Inferior parietal cortex (tissue), 1 donor: ENCODE data around the gene LDHAL6A.
"Not testable (repeated sequence)": the region's sequence is repeated elsewhere in the genome, so short reads cannot be mapped to it uniquely, and the experiment has no call there.

Source experiments
- DNase-seq: peaks from one replicate; pipeline ENCODE4 v3.0.0-alpha.2; 2016; ENCODE audit errors: extremely low spot score

LDHAL6A gene

DNA sequence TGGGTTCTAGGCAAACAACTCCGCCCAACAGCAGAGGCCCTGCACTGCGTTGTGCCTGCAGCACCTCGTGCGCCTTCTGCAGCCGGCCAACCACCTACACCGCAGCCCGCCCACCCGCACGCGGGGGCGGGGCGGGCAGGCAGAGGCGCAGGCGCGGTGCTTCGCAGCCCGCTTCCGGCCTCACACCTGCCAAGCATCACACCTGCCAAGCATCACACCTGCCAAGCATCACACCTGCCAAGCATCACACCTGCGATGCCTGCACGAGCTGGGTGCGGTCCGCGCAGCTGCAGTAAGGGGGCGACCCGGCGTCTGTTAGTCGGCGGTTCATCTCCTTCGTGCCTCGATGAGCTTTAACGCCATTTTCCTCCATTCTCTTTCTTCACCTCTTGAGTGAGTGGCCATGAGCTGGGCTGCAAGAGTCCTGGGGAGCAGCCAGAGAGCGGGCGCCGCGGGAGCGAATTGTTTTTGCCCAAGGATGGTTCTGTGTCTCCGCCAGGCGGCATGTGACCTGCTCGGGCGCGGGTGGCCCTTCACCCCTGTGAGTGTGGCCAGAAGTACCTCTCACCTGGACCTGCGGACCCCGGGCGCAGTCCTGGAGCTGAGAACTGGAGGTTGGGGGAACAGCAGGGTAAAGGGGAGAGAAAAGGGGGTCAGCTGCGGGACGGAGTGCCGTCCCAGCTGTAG is at the start of gene LDHAL6A:
Gene LDHAL6A (plus strand): TSS at position 171 of the 687 bp plus-strand sequence. CDS start 825 bp downstream, outside the sequence.
- no peak for DNase-seq

- not testable (repeated sequence) for DNase-seq
Measured at GRCh38 chr11:18407400-18407799, 48.3 kb upstream of the LDHAL6A start.

- DNase-seq = no peak
Measured at GRCh38 chr11:18408558-18409291, 46.9 kb upstream of the LDHAL6A start.

GRCh38 chr11:18416459-18416858 is 39.2 kb upstream of the LDHAL6A start:
- no peak for DNase-seq

- DNase-seq = no peak
Measured at GRCh38 chr11:18419040-18419439, 36.6 kb upstream of the LDHAL6A start.

DNA sequence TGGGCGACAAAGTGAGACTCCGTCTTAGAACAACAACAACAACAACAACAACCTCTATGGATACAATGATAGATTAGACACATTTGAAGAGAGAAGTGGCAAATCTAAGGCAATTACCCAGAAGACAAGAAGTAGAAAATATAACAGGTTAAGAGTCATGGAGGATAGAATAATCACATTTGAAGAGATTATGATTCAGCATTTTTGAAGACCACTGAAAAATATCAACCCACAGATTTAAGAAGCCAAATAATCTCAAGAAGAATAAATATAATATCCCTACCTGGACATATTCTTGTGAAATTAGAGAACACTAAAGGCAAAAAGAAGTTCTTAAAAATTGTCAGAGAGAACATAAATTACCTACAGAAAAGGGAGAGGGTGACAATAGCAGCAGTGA is 35.6 kb upstream of the LDHAL6A start:
- DNase-seq = no peak

DNA sequence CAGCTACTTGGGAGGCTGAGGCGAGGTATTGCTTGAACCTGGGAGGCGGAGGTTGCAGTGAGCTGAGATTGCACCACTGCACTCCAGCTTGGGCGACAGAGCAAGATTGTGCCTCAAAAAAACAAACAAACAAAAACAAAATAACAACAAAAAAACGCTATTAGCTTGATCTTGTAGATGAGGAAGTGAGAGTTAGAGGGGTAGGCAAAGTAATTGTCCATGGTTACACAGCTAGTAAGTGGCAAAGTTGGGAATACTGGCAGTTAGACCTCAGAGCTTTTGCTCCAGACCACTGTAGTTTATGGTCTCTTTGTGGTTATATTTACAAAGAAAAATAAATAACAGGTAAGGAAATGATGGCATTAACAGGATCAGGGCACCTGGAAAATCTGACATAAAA is 28.4 kb upstream of the LDHAL6A start:
- DNase-seq = no peak

DNA sequence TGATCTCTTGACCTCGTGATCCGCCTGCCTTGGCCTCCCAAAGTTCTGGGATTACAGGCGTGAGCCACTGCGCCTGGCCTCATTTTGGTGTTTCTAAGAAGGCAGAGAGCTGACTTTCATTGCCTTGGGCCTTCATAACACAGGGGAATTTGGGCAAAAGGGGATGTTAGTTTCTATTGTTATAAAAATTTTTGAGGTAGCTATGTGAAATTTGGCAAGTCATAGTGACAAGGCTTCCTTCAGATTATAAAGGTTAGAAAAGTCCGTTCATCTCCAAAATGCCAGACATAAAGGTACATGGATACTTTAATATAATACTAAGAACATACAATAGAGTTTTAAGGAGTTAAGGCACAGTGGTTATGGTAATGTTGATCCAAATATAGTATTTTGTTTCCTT is 26.3 kb upstream of the LDHAL6A start:
- no peak for DNase-seq

DNA sequence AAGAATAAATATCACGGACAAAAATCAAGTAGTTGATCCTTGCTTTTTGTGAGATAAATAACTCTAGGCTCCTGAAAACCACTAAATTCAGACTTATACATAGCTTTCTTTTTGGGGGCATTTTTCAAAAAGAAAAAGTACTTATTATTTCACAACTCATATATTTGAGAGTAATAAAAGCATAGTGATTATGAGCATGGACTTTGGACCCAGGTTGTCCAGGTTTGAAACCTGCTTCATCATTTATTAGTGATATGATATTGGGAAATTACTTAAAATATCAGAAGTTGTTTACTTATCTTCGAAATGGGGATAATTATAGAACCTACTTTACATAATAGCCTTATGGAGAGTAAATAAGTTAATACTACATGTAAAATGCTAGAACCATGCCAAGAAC is 17.0 kb upstream of the LDHAL6A start:
- no peak for DNase-seq

- DNase-seq = no peak
Measured at GRCh38 chr11:18449251-18449650, 6.4 kb upstream of the LDHAL6A start.

DNA sequence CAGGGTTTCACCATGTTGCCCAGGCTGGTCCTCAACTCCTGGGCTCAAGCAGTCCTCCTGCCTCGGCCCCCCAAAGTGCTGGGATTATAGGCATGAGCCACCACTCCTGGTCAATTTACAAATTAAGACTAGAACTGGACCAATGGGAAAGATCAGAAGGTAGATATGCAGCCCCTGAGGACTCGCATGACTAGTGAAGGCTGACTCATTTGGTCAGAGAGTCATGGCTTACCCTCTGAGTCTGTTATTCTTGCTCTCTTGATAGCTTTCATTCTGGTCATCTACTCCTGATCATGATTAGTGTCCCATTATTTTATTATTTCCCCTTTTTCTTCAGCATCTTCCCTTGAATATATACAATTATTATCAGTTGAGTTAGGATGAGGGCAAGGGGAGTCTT is 2.7 kb upstream of the LDHAL6A start:
- DNase-seq = no peak

- no peak for DNase-seq
Measured at GRCh38 chr11:18457450-18457849, 1.8 kb downstream of the LDHAL6A start.

GRCh38 chr11:18459634-18460033 is 4.0 kb downstream of the LDHAL6A start:
- no peak for DNase-seq

DNA sequence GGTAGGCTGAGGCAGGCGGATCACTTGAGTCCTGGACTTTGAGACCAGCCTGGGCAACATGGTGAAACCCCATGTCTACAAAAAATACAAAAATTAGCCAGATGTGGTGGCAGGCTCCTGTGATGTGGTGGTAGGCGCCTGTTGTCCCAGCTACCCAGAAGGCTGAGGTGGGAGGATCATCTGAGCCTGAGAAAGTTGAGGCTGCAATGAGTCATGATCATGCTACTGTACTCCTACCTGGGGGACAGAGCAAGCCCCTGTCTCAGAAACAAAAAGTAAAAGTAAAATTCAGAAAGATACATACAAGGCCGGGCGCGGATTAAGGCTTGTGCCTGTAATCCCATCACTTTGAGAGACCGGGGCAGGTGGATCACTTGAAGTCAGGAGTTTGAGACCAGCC is 6.3 kb downstream of the LDHAL6A start:
- no peak for DNase-seq

- DNase-seq = no peak
Measured at GRCh38 chr11:18463439-18463838, 7.8 kb downstream of the LDHAL6A start.

- DNase-seq = no peak
Measured at GRCh38 chr11:18466402-18466801, 10.7 kb downstream of the LDHAL6A start.

GRCh38 chr11:18468059-18468458 is 12.4 kb downstream of the LDHAL6A start:
- no peak for DNase-seq

GRCh38 chr11:18468961-18469360 is 13.3 kb downstream of the LDHAL6A start:
- no peak for DNase-seq

GRCh38 chr11:18471995-18472394 is 16.3 kb downstream of the LDHAL6A start:
- no peak for DNase-seq

DNA sequence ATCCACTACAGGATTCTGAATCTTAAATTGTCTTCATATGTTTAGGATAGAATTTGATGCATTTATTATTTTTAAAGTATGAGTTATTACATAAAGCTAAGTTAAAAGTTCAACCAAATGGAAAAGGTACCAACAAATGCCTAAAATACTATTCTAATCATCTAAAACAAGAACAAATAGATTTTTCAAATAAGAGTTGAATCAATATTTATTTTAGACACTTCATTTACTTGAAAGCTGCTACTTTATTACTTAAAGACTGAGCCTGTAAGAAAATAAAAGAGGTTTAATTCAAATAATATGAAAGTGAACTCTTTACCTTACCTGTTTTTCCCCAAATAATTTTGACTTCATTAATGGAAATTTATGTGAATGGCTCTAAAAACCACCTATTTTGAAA is 16.9 kb downstream of the LDHAL6A start:
- no peak for DNase-seq

GRCh38 chr11:18479063-18479462 is 23.4 kb downstream of the LDHAL6A start:
- no peak for DNase-seq

DNA sequence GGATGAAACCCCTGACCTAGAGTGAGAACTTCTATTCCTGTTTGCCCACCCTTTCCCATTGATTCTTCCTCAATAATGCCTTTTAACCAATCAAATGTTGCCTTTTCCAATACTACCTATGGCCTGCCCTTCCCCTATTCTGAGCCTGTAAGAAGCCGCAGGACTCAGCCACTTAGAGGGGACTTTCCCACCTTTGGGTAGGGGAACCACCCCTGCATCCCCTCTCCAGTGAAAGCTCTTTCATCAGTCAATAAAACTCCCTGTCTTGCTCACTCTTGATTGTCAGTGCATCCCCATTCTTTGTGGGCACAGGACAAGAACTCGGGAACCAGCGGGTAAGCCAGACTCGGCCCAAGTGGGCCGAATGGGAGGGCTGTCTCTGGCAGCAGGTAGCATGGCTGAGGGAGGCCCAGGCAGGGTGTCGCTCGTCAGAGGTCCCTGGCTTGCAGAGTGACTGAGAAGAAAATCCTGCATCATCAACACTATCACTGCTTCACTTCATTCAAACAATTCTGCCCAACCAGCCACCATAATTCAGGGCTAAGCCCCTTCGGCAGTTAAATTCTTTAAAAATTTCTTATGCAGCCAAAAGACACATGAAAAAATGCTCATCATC is 30.4 kb downstream of the LDHAL6A start:
- DNase-seq = no peak

- DNase-seq = peak; percentile 36
Measured at GRCh38 chr11:18490319-18490718, 34.7 kb downstream of the LDHAL6A start.
